WERI-Rb-1 (cell line): ENCODE data around the gene NFAM1.

Source experiments
- DNase-seq: peaks from one replicate; pipeline ENCODE4 v3.0.0-alpha.2; 2020
- H3K27ac ChIP-seq: fragments of 250-450 bp; sonication (Bioruptor Pico); 2 replicates; pipeline ENCODE4 v1.5.1; 2020; ENCODE audit warnings: mild to moderate bottlenecking, moderate library complexity
- H3K27me3 ChIP-seq: fragments of 250-450 bp; sonication (Bioruptor Pico); 2 replicates; pipeline ENCODE4 v1.5.1; 2021; ENCODE audit warnings: mild to moderate bottlenecking, low read depth, moderate library complexity; ENCODE audit not compliant: insufficient read depth, severe bottlenecking
- H3K36me3 ChIP-seq: fragments of 250-450 bp; sonication (Bioruptor Pico); 2 replicates; pipeline ENCODE4 v1.5.1; 2020; ENCODE audit warnings: mild to moderate bottlenecking, moderate library complexity
- H3K4me3 ChIP-seq: 2 replicates; pipeline ENCODE4 v1.5.1; 2011; ENCODE audit warnings: low read depth, mild to moderate bottlenecking, control low read depth, low read length
- H3K9me3 ChIP-seq: fragments of 250-450 bp; sonication (Bioruptor Pico); 2 replicates; pipeline ENCODE4 v1.5.1; 2021; ENCODE audit warnings: mild to moderate bottlenecking, moderate library complexity; ENCODE audit not compliant: severe bottlenecking
- CTCF ChIP-seq: IDR thresholded peaks from 2 replicates; pipeline ENCODE4 v1.5.1; 2011; ENCODE audit warnings: low read depth, mild to moderate bottlenecking, control low read depth, inconsistent platforms, low read length

The NFAM1 gene

GRCh38 chr22:42388130-42388797, 43.9 kb downstream of the NFAM1 start:
- no peaks in the 10 kb centered on the region for H3K36me3 ChIP-seq
- DNase-seq, result peak; percentile 94
- peak overlapping the region; percentile 82 for H3K27ac ChIP-seq
- no peak overlapping the region for H3K4me3 ChIP-seq
- no peaks in the 10 kb centered on the region for H3K9me3 ChIP-seq
- TF ChIP-seq CTCF, result no peak
- H3K27me3 ChIP-seq, result no peaks in the 10 kb centered on the region

- Histone ChIP-seq H3K4me3 (no peak overlapping the region), H3K36me3 (no peaks in the 10 kb centered on the region), H3K9me3 (no peaks in the 10 kb centered on the region), H3K27me3 (no peaks in the 10 kb centered on the region), H3K27ac (no peak overlapping the region)
- no peak for DNase-seq
- no peak for TF ChIP-seq CTCF
Observed at GRCh38 chr22:42387631-42388030, 44.6 kb downstream of the NFAM1 start.

- no peaks in the 10 kb centered on the region for H3K36me3 ChIP-seq
- TF ChIP-seq CTCF, result no peak
- DNase-seq, result no peak
- H3K9me3 ChIP-seq, result no peaks in the 10 kb centered on the region
- no peak overlapping the region for H3K27ac ChIP-seq
- H3K4me3 ChIP-seq, result no peak overlapping the region
- H3K27me3 ChIP-seq, result no peaks in the 10 kb centered on the region
Observed at GRCh38 chr22:42385696-42386095, 46.5 kb downstream of the NFAM1 start.

- no peak overlapping the region for H3K27ac ChIP-seq
- no peak for DNase-seq
- TF ChIP-seq CTCF, result no peak
- H3K36me3 ChIP-seq, result no peaks in the 10 kb centered on the region
- H3K4me3 ChIP-seq, result no peak overlapping the region
- no peaks in the 10 kb centered on the region for H3K27me3 ChIP-seq
- H3K9me3 ChIP-seq, result no peaks in the 10 kb centered on the region
Observed at GRCh38 chr22:42384506-42384905, 47.7 kb downstream of the NFAM1 start.

GRCh38 chr22:42383851-42384417, 48.3 kb downstream of the NFAM1 start:
- H3K27ac ChIP-seq, result no peak overlapping the region
- H3K9me3 ChIP-seq, result no peaks in the 10 kb centered on the region
- no peaks in the 10 kb centered on the region for H3K27me3 ChIP-seq
- no peak for DNase-seq
- H3K36me3 ChIP-seq, result no peaks in the 10 kb centered on the region
- no peak overlapping the region for H3K4me3 ChIP-seq
- TF ChIP-seq CTCF, result no peak

GRCh38 chr22:42383287-42383686, 48.9 kb downstream of the NFAM1 start:
- no peaks in the 10 kb centered on the region for H3K36me3 ChIP-seq
- no peaks in the 10 kb centered on the region for H3K9me3 ChIP-seq
- no peak overlapping the region for H3K4me3 ChIP-seq
- no peak for TF ChIP-seq CTCF
- H3K27ac ChIP-seq, result no peak overlapping the region
- H3K27me3 ChIP-seq, result no peaks in the 10 kb centered on the region
- no peak for DNase-seq
